ENCODE measurements around the gene SLC25A13.

The SLC25A13 gene

DNA sequence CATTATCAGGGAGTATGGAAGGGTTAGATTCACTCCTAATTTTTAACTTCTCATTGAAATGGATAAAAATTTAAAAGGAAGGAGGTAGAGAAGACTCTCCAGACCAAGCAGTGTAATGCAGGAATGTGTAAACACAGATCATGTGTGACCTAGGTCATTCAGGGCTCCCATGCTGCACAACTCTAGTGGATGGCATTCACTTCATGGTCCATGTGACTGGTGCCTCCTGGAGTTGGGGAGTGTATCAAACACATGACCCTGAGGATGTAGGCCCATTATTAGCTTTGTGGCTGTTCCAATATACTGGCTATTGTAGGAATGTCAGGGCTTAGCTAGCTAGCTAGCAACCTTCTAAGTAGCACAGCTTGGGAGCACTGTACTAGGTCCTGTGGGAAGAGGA is 109.9 kb downstream of the SLC25A13 start:
- in situ Hi-C loops (cut with MboI; ENCODE audit: low sequenced_read_pairs), result no loop called here

- in situ Hi-C loops (cut with MboI; ENCODE audit: low sequenced_read_pairs), result no loop called here
These were observed 116.2 kb downstream of the SLC25A13 start for GRCh38 chr7:96205665-96206064.

DNA sequence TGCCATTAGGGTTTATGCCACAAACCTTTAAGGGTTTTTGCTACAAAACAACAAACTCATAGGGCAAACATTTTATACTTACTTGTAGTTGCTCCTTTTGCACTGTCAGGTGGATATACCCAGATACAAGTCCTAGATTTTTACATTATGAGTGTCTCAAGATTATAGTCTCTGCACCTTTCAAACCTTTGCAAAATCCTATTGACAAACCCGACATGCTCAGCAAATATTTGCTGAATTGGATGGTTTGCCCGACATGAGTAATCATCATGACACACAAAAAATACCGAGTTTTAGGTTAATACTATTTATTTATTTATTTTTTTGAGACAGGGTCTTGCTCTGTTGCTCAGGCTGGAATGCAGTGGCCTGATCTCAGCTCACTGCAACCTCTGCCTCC is 117.3 kb downstream of the SLC25A13 start:
- in situ Hi-C loops (cut with MboI; ENCODE audit: low sequenced_read_pairs), result no loop called here

- in situ Hi-C loops (cut with MboI; ENCODE audit: low sequenced_read_pairs), result no loop called here
These were observed 118.1 kb downstream of the SLC25A13 start for GRCh38 chr7:96203786-96204185.

GRCh38 chr7:96202102-96202501 is 119.8 kb downstream of the SLC25A13 start:
- in situ Hi-C loops (cut with MboI; ENCODE audit: low sequenced_read_pairs), result no loop called here

DNA sequence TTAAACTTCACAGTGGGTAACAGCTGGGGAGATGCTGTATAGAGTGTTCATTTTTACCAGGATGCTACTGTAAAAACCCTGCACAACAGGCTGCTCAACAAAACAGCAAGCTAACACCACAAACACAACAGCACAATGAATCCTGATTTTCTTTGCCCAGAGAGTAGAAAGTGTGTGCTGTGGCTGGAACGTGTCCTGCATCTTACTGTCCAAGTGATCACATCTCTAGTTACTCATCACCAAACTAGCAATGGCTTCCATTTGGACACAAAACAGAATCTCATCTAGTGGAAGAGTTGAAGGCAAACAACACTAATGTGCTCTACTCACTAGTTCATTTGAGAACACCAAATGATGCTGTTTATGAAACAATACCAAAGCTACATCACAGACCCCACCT is 121.2 kb downstream of the SLC25A13 start:
- in situ Hi-C loops (cut with MboI; ENCODE audit: low sequenced_read_pairs), result no loop called here

DNA sequence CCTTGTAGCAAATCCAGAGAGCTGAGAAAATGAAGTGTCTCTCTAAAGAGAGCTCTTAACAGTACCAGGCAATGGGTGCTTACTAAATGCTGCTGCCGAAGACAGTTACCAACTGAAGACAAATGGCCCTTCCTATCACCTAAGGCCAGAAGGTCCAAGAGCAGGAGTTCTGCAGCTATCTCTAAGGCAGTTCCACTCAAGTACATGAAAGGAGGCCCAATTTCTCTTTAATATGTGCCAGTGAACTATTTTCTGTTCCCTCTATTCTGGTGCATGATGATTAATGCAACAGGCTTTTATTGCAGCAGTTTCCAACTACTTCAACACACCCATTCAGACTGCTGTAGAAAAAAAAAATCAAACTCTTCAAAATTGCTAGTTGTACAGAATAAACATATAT is 122.5 kb downstream of the SLC25A13 start:
- in situ Hi-C loops (cut with MboI; ENCODE audit: low sequenced_read_pairs), result no loop called here

DNA sequence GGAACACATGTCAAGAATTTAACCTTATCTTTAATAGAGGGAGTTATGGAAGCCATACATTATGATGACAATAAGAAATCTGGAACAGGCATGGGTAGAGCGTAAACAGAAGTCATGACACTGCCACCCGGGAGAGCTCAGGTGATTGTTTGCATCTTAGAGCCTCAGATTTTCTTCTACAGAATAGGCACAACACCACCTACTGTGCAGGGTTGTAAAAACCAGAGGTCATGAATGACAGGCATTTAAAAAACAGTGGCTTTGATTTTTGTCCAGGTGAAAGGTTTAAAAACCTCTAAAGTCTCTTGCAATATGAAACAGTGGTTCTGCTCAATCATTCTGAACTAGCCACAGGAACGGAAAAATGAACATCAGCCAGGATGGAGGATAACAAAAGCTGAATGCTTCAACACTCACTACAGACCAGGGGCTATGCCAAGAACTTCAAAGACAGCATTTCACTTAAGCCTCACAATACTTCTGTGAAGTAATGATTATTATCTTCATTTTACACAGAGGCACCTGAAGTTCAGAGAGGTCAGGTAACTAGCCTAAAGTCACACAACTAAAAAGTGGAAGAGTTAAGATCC is 123.8 kb downstream of the SLC25A13 start:
- in situ Hi-C loops (cut with MboI; ENCODE audit: low sequenced_read_pairs), result no loop called here

DNA sequence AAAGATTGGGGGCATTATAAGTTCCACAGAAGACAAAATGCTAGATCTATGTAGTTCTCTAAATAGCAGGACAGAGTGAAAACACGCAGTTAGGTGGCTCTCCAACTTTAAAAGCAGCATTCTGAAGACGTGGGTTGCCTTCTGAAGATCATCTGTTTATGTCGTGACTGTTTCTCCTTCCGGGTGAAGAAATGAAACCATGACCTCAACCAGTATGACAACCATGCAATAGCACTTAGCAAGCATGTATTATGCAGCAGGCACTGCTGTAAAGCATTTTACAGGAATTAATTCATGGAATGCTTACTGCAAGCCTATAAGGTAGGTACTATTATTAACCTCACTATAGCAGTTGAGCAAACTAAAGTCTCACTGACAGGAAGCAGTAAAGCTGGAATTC is 125.2 kb downstream of the SLC25A13 start:
- in situ Hi-C loops (cut with MboI; ENCODE audit: low sequenced_read_pairs), result no loop called here

GRCh38 chr7:96189129-96189820 is 132.6 kb downstream of the SLC25A13 start:
- in situ Hi-C loops (cut with MboI; ENCODE audit: low sequenced_read_pairs), result no loop called here

GRCh38 chr7:96188591-96188991 is 133.3 kb downstream of the SLC25A13 start:
- in situ Hi-C loops (cut with MboI; ENCODE audit: low sequenced_read_pairs), result no loop called here

DNA sequence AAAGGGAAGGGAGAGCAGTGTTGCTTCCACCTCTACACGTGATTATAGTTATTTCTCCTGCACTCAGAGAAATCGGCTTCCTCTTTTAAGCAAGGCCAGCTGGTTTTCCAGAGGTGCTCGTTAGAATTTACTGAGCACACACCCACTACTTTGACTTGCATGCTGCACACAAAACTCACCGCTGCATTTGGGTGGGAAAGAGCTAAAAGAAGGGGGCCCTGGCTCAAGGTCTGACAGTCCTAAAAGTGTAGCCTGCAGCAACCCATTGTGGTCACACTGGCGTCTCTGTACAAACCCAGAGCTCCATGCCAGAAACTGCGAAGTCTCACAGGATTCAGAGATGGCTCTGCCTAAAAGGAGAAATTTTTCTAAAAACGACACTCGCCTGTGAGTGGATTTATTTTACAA is 133.7 kb downstream of the SLC25A13 start:
- in situ Hi-C loops (cut with MboI; ENCODE audit: low sequenced_read_pairs), result no loop called here

DNA sequence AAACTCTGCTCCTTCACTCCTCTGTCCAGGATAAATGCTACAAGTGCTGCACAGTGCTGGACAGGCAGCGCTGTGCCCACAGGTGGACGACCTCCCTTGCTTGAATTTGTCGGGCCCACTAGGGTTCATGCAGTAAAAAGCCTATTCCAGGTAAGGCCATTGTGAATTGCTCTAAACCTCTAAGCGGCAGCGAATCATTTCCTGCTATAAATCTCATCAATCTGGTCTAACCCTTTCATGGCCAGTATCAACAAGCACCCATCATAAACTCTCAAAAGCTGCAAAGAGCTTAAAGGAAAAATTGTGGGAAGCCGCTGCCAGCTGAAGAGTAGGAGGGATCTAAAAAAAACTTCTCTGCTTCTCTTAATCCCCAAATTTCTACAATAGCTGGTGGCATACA is 134.2 kb downstream of the SLC25A13 start:
- in situ Hi-C loops (cut with MboI; ENCODE audit: low sequenced_read_pairs), result no loop called here

DNA sequence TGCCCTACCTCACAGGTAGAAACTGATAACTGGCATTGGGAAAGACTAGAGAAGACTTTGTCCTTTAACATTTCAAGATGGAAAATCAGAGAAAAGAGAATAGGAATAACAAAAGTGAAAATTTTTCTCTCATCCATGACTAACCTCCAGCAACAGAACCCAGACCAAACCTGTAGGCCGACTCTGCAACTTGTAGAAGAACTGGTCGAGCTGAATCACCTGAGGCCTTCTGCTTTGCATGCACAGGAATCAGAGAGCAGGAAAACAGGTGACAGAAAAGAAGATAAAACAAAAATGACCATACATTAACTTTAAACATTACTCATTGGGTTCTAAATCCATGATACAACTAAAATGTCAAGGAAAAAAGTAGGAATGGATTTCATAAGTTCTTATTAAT is 137.1 kb downstream of the SLC25A13 start:
- in situ Hi-C loops (cut with MboI; ENCODE audit: low sequenced_read_pairs), result no loop called here

- in situ Hi-C loops (cut with MboI; ENCODE audit: low sequenced_read_pairs), result no loop called here
These were observed 138.7 kb downstream of the SLC25A13 start for GRCh38 chr7:96183163-96183670.

DNA sequence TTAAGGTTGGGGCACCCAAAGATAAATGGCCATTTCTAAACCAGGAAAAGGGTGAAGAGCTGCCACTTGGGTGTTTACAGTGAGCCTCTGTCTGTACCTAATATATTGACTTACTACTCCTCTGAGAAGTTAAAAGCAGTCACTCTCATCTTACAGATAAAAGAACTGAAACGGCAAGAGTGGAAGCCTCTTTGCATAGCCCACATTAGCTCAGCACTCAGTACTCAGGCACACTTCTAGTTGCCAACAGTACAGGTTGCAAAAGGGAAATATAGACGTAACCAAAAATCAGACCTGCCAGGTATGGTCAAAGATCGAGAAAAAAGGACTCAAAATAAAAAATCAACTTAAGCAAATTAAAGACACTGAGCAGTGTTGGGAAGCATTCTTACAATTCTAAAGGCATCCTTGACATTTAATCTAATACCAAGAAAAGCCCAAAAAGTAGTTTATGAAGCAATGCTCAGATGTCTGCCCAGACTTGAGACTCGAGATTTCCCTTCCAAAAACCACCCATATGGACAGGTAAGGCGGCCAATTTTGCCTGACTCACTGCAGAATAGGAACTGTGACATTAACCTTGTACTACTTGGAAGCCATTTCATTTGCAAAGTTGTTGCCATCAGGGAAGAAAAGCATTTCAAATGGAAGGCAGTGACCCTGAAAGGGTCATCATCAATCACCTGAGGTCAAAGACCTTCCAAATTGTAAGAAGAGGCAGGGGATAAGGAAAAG is 139.3 kb downstream of the SLC25A13 start:
- in situ Hi-C loops (cut with MboI; ENCODE audit: low sequenced_read_pairs), result no loop called here

DNA sequence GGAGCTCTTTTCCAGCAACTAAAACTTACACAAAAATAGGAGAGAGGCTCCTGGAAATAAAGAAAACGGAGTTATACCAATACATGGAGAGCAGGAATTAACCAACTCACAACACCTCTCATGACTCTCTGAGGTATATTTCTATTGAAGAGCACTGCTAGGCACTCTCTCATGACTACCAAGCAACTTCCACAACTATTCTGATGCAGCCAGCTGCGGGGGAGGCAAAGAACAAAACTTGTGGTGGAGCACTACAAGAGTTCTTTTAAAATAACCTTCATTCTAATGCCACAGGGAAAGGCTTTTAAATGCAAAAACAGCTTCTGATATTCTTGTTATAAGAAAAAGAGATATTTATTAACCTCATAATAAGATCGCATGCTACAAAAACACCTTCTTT is 140.7 kb downstream of the SLC25A13 start:
- in situ Hi-C loops (cut with MboI; ENCODE audit: low sequenced_read_pairs), result no loop called here

GRCh38 chr7:96179837-96180236 is 142.1 kb downstream of the SLC25A13 start:
- in situ Hi-C loops (cut with MboI; ENCODE audit: low sequenced_read_pairs), result no loop called here

- in situ Hi-C loops (cut with MboI; ENCODE audit: low sequenced_read_pairs), result no loop called here
These were observed 142.6 kb downstream of the SLC25A13 start for GRCh38 chr7:96179341-96179740.

DNA sequence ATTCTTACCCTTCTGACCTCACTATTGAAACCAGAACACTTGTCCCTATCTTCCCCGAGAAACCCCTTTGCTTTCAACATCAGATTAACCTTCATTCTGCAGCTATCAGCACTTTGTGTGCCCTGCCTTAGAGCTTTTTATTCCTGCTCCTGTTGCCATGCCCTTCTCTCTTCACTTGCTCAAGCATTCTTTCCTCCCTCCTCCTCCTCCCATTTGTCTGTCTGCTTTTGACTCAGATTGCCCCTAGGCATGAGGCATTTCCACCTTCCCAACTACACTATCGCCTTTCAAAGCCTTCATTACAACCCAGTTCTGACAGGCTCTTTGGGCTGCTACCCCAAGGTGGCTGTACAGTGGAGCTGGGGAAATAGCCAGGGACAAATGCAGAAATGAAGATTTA is 143.3 kb downstream of the SLC25A13 start:
- in situ Hi-C loops (cut with MboI; ENCODE audit: low sequenced_read_pairs), result no loop called here

- in situ Hi-C loops (cut with MboI; ENCODE audit: low sequenced_read_pairs), result no loop called here
These were observed 144.5 kb downstream of the SLC25A13 start for GRCh38 chr7:96177353-96177752.

GRCh38 chr7:96174812-96175211 is 147.1 kb downstream of the SLC25A13 start:
- in situ Hi-C loops (cut with MboI; ENCODE audit: low sequenced_read_pairs), result no loop called here

Measured in HL-60/S4 treated with phorbol 12-myristate 13-acetate at 8.2 ng/mL for 4 days and 3 days (cell line).